Stimulated activated CD4-positive, alpha-beta T cell treated with anti-CD3 and anti-CD28 coated beads, TNF-alpha, amount 100 ng/mL, for 48 hours (primary cell): ENCODE data around the gene LRRC23.
A peak's percentile ranks its signal among the peaks of the same experiment; 100 is the strongest.

Experiments
- DNase-seq, 3 donors: peaks; one replicate each; pipeline ENCODE4 v3.0.0-alpha.2; 2020; ENCODE audit warnings: low read depth in 3 of 3

The LRRC23 gene

DNA sequence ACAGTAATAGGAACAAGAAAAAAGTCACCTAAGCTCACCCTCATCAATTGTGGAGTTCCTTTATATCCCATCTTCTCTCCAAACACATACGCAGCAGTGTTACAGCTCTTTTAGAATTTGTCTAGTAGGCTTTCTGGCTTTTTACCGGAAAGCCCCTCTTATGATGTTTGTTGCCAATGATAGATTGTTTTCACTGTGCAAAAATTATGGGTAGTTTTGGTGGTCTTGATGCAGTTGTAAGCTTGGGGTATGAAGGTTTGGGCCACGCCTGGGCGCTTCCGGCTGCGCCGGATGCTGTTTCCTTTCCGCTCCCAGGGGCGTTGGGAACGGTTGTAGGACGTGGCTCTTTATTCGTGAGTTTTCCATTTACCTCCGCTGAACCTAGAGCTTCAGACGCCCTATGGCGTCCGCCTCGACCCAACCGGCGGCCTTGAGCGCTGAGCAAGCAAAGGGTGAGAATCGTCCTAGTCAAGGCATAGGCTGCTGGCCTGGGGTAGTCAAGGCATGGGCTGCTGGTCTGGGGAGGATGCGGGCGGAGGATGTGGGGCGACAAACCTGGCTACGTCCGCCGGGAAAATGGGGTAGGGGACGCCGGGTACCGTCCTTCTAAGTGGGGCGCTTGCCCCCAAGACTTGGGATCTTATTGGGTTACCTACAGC, 39.2 kb downstream of the LRRC23 start, which contains the start of the genes C12orf57 and RNU7-1:
Gene C12orf57 (plus strand): TSS at position 301 of the 659 bp plus-strand sequence. CDS start 100 bp downstream, at position 401.
Gene RNU7-1 (plus strand): TSS at position 95 of the 659 bp plus-strand sequence.
- peak in 2 of 3 donors; percentile 68 to 85 for DNase-seq

DNA sequence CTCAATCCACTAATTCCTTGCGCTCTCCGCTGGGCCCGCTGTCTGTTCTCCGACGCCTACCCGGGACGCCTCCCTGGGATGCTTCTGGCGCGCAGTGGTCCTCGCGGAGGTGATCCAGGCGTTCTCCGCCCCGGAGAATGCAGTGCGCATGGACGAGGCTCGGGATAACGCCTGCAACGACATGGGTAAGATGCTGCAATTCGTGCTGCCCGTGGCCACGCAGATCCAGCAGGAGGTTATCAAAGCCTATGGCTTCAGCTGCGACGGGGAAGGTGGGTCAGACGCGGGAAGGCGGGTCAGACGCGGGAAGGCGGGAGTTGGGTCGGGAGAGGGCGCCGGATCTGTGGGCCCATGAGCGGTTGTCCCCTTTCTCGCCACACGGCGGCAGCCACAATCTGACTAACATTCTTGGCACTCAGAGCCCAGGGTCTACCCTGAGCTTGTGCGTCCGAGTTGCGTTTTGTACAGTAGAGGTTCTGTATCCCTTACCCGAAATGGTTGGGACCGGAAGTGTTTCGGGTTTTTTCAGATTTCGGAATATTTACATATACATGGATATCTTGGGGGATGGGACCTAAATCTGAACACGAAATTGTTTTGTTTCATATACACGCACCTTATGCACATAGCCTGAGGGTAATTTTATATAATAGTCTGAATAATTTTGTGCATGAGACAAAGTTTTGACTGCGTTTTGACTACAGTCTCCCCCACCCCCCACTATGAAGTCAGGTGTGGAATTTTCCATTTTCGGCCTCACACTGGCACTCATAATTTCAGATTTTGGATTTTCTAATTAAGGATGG, 40.0 kb downstream of the LRRC23 start:
- DNase-seq = peak; percentile 75 to 83 (median 82)

DNA sequence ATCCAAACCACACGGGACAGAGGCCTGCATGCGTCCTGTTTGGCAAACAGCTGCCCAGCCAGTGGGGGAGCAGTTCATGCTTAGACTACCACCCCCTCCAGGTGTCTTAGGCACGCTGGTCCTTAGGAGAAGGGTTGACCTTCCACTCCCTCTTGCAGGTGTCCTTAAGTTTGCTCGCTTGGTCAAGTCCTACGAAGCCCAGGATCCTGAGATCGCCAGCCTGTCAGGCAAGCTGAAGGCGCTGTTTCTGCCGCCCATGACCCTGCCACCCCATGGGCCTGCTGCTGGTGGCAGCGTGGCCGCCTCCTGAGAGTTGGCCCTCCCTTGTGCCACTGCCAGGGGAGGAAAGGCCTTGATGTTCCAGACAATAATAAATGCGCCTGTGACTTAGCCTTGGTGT, 41.0 kb downstream of the LRRC23 start:
- DNase-seq = no peak

DNA sequence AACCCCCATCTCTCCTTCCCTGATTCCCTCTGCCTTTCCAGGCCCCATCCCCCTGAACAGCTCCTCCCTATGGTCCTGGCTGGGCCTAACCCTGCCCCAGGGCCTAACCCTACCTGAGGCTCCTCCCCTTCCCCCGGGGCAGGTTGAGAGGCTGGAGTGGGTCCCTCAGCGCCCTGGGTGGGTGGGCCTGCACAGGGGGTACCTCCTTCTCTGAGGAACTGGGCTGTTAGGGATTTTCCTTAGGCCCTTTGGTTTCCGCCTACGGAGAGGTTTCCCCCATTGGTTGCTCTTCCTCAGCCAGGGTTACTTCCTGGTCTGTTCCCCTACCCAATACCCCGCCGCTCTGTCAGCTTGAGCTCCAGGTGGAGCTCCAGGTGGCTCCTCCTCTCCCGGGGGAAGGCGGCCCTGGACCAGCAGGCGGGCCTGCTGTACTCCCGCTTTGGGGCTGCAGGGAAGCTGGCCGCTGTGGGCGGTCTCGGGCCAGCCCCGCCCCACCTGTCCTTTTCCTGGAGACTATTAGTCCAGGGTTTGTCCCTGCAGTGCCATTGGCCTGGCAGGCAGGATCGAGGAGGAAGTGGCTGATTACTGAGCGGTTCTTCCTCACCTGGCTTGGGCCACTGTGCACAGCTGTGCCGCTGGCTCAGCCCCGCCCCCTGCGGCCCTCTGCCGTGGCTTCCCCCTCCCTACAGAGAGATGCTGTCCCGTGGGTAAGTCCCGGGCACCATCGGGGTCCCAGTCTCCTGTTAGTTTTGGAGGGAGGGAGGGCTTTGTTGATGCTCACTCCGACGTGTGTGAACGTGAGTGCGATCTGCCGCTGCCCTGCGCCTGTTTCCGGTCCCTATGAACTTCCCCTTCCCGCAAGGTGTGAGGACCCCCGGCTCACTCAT, 41.7 kb downstream of the LRRC23 start:
- no peak for DNase-seq

DNA sequence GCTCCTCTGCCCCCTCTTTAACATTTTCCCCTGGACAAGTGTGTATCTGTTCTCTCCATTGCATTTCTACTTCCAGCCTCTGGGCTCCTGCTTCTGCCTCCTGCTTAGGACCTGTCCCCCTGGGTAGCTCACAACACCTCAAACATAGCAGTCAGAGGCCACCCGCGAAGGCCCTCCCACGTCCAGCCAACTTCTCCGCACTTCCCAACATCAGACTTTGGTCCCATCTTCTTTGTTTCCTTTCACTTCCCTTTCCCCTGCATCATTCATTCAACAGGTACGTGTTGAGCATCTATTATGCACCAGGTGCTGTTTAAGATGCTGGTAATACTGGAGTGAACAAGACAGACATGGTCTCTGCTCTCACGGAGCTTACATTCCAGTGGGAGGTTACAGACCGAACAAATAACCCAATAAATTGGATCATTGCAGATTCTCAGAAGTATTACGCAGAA, 42.3 kb downstream of the LRRC23 start:
- no peak for DNase-seq

DNA sequence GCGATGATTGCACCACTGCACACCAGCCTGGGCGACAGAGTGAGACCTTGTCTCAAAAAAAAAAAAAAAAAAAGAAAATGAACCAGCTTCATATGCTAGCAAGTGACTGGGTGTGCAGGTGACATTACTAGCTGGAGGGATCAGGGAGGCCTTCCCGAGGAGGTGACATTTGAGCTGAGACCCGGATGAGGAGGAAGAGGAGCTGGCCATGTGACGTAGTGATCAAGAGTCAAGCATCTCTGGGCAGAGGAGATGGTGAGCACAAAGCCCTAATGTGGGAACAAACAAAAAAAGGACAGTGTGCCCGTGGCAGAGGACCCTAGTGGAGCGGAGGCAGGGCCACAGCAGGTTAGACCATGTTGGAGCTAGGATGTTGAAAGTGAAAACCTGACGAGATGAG, 43.0 kb downstream of the LRRC23 start:
- DNase-seq = no peak

DNA sequence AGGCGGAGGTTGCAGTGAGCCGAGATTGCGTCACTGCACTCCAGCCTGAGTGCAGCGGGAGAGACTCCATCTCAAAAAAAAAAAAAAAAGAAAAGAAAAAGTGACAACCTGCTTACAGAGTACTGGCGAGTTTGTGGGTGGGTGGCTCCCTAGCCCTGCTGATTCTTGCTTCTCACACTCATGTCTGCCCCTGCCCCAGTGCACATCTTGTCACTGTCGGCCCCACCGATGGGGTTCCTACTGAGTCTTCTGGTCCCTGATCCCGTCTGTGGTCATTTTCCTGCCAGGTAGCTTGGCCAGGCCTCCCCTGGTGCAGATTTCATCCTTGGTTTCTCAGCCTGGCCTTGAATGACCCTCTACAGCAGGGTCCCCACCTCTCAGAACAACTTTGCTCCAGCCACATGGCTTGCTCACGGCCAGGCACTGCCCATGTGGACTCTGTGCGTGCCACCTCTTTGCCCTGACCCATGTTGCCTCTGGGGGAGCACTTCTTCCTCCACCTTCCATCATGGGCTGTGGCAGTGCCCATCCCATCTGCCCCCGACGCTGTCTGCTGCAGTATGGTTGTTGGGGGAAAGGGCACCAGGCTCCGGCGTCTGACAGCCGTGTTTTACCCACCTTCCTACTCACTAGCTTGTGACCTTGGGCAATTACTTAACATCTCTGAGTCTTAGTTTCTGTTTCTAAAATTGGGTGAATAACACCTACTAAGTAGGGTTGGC, 44.4 kb downstream of the LRRC23 start:
- no peak for DNase-seq

DNA sequence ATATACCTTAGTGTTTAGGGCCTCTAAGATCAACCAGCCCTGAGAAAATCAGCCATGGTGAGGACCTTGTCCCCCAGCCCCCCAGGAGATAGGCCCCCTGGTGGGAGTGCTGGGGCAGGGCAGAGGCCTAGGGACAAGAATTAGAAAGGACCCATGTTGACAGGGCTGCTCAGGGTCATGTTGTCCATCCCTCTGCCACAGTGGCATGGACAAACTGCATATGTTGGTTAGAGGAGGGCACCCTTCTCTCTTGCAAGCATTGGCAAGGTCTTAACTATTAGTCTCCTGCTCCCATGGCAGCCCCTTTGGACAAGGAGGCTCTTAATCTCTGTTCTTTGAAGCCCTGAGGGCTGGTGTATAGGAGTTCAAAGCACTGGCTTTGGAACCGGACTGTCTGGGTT, 45.8 kb downstream of the LRRC23 start:
- no peak for DNase-seq

DNA sequence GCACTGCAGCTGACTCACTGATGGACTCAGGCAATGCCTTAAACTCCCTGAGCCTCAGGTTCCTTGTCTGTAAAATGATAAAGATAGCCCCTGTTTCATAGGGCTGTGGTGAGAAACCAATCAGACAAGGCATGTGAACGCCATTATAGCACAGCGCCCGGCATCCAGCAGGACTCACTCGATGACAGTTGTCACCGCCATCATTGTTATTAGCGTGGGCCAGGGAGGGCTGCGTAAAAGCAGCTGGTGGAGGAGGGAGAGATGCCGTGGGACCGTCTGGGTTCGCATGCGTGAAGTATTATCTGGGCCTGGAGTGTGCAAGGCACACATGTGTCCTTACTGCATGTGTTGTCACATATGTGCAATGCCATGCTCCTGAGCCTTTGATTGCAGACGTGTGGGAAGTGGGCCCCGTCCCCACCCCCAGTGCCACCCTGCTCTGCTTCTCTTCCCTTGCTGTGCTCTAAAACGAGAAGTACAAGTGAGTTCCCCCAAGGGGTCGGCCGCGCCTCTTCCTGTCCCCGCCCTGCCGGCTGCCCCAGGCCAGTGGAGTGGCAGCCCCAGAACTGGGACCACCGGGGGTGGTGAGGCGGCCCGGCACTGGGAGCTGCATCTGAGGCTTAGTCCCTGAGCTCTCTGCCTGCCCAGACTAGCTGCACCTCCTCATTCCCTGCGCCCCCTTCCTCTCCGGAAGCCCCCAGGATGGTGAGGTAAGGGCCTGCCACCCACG, 46.4 kb downstream of the LRRC23 start, which contains the start of gene PTPN6:
Gene PTPN6 (plus strand): TSS at position 546 of the 730 bp plus-strand sequence. CDS start 157 bp downstream, at position 703.
- DNase-seq = no peak

DNA sequence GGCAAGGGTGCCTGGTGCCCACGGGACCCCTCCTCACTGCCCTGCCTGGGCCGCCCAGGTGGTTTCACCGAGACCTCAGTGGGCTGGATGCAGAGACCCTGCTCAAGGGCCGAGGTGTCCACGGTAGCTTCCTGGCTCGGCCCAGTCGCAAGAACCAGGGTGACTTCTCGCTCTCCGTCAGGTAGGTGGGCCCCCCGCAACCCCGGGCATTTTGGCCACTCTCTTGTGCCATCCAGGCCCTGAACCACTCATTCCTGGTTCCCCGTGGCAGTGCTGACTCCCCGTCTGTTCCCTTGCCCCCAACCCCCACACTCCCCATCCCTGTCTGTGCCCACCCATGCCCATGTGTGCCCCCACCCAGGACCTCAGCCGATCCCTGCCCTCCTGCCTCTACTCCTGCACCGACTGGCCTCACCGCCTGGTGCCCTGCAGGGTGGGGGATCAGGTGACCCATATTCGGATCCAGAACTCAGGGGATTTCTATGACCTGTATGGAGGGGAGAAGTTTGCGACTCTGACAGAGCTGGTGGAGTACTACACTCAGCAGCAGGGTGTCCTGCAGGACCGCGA, 47.0 kb downstream of the LRRC23 start:
- DNase-seq = no peak

DNA sequence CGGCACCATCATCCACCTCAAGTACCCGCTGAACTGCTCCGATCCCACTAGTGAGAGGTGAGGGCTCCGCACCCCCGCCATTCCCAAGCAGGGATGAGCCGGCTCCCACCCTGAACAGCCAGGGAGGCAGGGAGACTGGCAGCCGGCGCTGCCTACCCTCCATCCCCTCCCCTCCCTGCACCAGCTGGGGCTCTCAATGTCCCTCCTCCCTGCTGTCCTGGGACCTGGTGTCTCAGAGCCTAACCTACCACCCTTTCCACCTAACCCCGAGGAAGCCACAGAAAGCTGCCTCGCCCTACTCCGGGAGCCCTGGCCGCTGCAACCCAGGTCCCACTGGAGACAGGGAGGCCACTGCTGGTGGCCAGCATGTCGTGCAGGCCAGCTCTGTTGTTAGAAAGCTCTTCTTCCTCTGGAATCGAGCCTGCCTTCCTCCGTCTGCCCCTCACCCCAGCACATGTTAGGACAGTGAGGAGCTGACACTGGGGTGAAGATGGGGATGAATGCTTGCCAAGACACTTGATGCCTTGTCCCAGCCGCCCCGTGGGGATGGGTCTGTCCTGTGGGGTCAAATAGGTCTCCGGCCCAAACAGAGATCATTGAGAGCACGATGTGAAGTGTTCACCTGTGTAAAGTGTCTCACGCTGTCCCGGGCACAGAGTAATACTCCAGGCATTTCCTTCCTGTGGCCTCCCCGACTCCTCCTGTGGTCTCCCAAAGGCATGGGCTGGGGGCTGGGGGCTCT, 47.7 kb downstream of the LRRC23 start:
- DNase-seq = no peak

DNA sequence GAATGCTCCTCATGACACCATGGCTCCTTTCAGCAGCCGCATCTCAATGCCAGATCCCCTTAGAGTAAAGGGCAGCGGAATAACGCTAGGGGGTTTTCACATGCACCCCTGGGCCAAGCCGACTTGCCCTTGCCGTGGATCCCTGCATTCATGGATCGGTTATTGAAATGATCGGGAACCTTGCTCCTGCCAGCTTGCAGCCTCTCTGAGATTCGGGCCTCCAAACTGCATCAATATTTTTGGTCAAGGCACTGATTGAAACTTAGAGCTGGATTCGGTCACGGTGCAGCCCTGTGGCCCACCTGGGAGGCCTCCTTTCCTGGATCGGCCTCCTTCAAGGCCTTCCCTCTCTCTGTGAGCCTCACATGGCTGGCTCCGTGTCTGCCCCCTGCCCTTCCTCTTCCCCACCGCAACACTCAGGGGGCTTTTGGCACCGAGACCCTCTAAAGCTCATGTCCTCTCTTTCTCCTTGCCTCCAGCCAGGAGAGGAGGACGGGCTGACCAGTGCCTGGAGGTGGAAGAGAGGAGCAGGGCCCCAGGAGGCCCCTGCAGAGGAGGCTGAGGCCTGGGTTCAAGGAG, 48.3 kb downstream of the LRRC23 start:
- no peak for DNase-seq

DNA sequence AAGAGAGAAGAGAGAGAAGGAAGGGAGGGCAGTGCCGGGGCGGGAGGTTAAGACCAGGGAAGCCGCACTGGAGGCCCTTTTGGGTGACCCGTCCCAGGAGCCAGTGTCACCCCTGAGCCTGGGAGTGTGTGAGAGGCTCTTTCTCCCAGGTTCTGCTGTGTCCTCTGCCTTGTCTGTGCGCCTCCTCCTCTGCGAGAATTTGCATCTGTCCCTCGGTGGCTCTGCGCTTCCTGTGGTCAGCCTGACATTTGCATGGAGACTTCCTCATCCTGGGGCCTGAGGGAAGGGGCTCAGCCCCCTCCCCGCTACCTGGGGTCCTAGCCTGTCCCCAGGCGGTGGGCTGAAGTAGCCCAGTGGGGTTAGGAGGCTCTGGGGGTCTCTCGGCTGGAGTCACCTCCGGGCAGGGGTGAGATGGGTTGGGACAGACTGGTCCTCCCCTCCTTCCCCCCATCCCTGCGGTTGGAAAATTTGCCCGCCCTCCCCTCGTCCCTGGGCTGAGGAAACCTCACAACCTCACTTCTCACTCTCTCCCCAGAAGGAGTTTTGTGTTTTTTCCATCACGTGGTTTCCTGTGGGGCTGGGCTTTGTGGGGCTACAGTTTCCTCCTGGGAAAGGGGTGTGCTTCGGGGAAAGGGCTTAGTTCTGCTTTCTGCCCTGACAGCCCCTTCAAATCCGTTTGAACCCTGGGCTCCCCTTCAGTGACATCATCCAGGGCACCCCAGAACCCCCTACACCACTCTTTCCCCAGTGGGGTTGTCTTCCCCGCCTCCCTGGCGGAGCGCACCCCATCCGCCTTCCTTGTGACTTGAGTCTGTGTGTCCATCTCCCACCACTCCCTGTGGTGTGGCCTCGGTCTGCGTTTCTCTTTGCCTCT, 49.1 kb downstream of the LRRC23 start:
- DNase-seq = peak in 2 of 3 donors; percentile 67 to 68

DNA sequence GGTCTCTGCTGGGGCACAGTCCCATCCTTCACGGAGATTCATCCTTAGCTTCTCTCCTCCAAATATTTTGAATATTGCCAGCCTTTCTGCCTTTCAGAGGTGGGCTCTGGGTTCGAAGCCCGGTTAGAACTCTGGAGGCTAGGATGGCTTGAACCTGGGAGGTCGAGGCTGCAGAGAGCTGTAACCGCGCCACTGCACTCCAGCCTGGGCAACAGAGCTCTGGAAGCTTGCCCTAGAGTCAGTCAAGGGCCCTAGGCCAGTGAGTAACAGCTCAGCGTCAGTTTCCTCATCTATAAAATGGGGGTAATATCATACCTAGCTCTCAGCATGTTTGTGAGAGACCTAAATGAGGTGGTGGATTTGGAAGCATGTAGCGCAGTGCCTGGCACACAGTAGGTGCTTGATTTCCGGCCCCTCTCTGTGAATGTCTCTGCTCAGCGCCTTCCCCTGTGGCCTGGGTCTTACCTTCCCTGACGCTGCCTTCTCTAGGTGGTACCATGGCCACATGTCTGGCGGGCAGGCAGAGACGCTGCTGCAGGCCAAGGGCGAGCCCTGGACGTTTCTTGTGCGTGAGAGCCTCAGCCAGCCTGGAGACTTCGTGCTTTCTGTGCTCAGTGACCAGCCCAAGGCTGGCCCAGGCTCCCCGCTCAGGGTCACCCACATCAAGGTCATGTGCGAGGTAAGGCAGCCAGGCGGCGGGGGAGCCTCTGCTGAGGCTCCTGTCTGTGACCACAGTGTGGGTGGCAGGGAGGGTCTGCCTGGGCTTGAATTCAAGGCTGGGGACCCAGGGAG, 49.9 kb downstream of the LRRC23 start:
- DNase-seq = no peak

DNA sequence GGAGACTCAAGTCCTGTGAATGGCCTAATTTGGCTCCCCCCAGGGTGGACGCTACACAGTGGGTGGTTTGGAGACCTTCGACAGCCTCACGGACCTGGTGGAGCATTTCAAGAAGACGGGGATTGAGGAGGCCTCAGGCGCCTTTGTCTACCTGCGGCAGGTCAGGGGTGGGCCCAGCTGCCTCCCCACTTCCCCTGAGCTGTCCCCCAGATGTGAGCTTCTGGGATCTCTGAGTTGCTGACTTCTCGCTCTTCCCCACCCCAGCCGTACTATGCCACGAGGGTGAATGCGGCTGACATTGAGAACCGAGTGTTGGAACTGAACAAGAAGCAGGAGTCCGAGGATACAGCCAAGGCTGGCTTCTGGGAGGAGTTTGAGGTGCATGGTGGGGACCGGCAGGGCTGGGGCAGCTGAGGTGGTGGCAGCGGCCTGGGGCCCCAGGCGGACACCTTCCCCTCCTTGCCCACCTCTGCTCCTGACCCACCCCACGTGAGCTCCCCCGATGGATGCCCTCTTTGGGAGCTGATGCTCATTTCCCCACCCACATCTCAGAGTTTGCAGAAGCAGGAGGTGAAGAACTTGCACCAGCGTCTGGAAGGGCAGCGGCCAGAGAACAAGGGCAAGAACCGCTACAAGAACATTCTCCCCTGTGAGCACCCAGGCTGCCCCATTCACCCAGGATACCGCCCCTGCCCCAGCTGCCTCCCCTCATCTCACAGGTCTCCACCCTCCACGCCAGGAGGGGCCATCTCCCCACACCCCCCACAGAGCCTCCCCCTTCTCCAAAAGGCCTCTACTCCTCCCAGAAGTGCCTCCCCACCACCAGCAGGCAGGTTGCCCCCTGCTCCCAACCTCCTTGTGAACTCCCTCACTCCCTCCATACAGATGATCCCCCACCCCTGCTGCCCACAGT, 50.7 kb downstream of the LRRC23 start:
- DNase-seq = no peak
